ENCODE data around the gene LCA5L.
"Not testable (repeated sequence)": the region's sequence is repeated elsewhere in the genome, so short reads cannot be mapped to it uniquely, and the experiment has no call there.

The LCA5L gene

DNA sequence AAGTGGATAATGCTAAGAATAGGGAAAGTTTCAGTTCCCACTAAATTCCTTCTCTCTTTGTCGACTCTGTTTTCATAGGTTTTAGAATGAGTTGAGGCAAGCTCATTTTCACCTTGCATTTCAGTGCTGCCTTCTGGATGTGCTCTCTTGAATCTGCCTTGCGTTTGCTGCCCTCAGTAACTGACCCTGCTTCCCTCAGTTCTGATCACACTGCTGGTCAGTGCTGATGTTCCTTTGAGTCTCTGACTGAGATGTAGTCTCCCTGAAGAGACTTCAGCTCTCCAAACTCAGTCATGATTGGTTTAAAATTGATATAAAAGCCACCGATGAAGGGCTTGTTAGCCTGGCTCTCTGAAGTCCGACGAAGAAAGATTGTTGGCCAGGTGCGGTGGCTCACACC lies 71.5 kb downstream of the LCA5L start:
- TF ChIP-seq, protein P1, sequence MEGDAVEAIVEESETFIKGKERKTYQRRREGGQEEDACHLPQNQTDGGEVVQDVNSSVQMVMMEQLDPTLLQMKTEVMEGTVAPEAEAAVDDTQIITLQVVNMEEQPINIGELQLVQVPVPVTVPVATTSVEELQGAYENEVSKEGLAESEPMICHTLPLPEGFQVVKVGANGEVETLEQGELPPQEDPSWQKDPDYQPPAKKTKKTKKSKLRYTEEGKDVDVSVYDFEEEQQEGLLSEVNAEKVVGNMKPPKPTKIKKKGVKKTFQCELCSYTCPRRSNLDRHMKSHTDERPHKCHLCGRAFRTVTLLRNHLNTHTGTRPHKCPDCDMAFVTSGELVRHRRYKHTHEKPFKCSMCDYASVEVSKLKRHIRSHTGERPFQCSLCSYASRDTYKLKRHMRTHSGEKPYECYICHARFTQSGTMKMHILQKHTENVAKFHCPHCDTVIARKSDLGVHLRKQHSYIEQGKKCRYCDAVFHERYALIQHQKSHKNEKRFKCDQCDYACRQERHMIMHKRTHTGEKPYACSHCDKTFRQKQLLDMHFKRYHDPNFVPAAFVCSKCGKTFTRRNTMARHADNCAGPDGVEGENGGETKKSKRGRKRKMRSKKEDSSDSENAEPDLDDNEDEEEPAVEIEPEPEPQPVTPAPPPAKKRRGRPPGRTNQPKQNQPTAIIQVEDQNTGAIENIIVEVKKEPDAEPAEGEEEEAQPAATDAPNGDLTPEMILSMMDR (IDR thresholded peaks at IDR 0.05; ENCODE audit: low read depth, low read length, missing control alignments): no peak
- H3K27ac ChIP-seq: no peak overlapping the region
- DNase-seq: no peak
- H3K4me3 ChIP-seq (ENCODE audit: low read depth, low read length): no peak overlapping the region
- in situ Hi-C loops (cut with HindIII; ENCODE audit: low pct_ligation_motif_present, low sequenced_read_pairs): no loop called here
- no peaks in the 10 kb centered on the region for H3K27me3 ChIP-seq (replicated peaks)
- H3K36me3 ChIP-seq (replicated peaks): no peaks in the 10 kb centered on the region

DNA sequence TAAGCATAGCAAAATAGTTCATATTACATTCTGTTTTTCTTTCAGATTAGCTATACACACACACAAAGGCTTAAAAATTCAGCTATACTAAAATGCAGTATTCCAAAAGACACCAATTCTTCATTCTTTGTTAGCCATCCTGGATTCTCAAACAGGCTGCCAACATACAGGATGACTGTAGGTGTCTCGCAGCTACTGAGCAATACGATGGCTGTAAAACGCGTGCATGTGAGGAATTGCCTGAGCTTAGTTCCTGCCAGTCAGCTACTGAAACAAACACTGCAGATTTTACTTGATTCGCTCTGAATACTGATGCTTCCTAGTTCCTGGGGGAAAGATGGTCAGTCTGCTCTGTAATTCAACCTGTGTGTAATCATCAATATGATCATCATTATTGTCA lies 71.9 kb downstream of the LCA5L start:
- H3K36me3 ChIP-seq (replicated peaks): no peaks in the 10 kb centered on the region
- in situ Hi-C loops (cut with HindIII; ENCODE audit: low pct_ligation_motif_present, low sequenced_read_pairs): no loop called here
- TF ChIP-seq, protein P1 (IDR thresholded peaks at IDR 0.05; ENCODE audit: low read depth, low read length, missing control alignments): peak; percentile 58
- no peak overlapping the region for H3K4me3 ChIP-seq (ENCODE audit: low read depth, low read length)
- no peak overlapping the region for H3K27ac ChIP-seq
- no peaks in the 10 kb centered on the region for H3K27me3 ChIP-seq (replicated peaks)
- DNase-seq: peak; percentile 39

DNA sequence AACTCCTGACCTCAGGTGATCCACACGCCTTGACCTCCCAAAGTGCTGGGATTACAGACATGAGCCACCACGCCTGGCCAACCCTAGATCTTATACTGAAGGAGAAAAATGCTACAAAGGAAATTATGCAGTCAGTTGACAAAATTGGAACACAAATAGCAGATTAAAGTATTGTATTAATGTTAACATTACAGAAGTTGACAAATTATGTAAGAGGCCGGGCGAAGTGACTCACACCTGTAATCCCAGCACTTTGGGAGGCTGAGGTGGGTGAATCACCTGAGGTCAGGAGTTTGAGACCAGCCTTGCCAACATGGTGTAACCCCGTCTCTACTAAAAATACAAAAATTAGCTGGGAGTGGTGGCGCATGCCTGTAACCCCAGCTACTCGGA lies 75.7 kb downstream of the LCA5L start:
- H3K36me3 ChIP-seq (replicated peaks); H3K27ac ChIP-seq; DNase-seq; H3K27me3 ChIP-seq (replicated peaks); in situ Hi-C loops (cut with HindIII; ENCODE audit: low pct_ligation_motif_present, low sequenced_read_pairs); H3K4me3 ChIP-seq (ENCODE audit: low read depth, low read length): not testable (repeated sequence)

DNA sequence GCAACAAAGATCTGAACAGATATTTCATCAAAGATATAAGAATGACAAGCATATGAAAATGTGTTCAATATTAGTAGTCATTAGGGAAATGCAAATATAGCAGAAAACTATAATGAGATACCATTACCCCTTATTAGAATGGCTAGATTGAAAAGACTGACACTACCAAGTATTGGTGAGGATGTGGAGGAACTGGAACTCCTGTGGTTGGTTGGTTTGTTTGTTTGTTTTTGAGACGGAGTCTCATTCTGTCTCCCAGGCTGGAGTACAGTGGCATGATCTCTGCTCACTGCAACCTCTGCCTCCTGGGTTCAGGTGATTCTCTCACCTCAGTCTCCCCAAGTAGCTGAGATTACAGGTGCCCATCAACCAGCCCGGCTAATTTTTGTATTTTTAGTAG lies 77.8 kb downstream of the LCA5L start:
- no peak overlapping the region for H3K4me3 ChIP-seq (ENCODE audit: low read depth, low read length)
- H3K36me3 ChIP-seq (replicated peaks): no peaks in the 10 kb centered on the region
- no peaks in the 10 kb centered on the region for H3K27me3 ChIP-seq (replicated peaks)
- no peak overlapping the region for H3K27ac ChIP-seq
- TF ChIP-seq, protein P1 (IDR thresholded peaks at IDR 0.05; ENCODE audit: low read depth, low read length, missing control alignments): no peak
- DNase-seq: no peak
- in situ Hi-C loops (cut with HindIII; ENCODE audit: low pct_ligation_motif_present, low sequenced_read_pairs): no loop called here

DNA sequence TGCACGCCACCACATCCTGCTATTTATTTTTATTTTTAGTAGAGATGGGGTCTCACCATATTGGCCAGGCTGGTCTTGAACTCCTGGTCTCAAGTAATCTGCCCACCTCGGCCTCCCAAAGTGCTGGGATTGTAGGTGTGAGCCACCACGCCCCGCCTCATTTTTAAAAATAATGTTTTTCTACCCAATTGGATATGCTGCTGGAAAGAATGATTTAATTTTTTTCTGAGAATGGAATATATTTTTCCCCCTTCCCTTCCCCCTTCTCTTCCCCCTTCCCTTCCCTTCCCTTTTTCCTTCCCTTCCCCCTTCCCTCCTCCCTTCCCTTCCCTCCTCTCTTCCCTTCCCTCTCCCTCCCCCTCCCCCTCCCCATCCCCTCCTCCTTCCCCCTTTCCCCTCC lies 79.0 kb downstream of the LCA5L start:
- in situ Hi-C loops (cut with HindIII; ENCODE audit: low pct_ligation_motif_present, low sequenced_read_pairs): no loop called here
- no peaks in the 10 kb centered on the region for H3K27me3 ChIP-seq (replicated peaks)
- no peak overlapping the region for H3K4me3 ChIP-seq (ENCODE audit: low read depth, low read length)
- no peak for DNase-seq
- no peak overlapping the region for H3K27ac ChIP-seq
- TF ChIP-seq, protein P1 (IDR thresholded peaks at IDR 0.05; ENCODE audit: low read depth, low read length, missing control alignments): no peak
- no peaks in the 10 kb centered on the region for H3K36me3 ChIP-seq (replicated peaks)

DNA sequence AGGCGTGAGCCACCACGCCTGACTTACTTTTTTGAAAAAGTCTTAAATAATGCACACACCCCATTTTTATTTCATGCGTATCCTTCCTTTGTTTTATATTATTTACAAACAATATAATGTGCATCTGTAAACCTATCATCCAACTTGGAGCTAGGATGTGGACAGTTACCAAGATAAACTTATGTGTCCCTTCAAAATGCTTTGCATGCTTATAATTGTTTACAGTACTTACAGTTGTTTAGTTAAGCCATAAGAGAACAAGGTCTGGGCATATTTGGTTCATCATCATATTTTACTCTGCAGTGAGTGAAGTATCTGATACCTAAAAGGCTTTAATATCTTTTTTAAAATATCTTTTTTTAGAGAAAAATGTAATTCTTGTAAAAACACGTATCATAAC lies 80.6 kb downstream of the LCA5L start:
- H3K4me3 ChIP-seq (ENCODE audit: low read depth, low read length): no peak overlapping the region
- TF ChIP-seq, protein P1 (IDR thresholded peaks at IDR 0.05; ENCODE audit: low read depth, low read length, missing control alignments): no peak
- DNase-seq: no peak
- no peaks in the 10 kb centered on the region for H3K27me3 ChIP-seq (replicated peaks)
- no peaks in the 10 kb centered on the region for H3K36me3 ChIP-seq (replicated peaks)
- in situ Hi-C loops (cut with HindIII; ENCODE audit: low pct_ligation_motif_present, low sequenced_read_pairs): no loop called here
- no peak overlapping the region for H3K27ac ChIP-seq

Measured in brain microvascular endothelial cell (primary cell).